IgD-negative memory B cell (primary cell): ENCODE data around the gene TXNDC5. TPM values are rescaled to one million over a fixed set of nuclear protein-coding genes. Genes with fewer than 3 reads are reported as not detected.

Experiments
- H3K27ac Mint-ChIP-seq, 3 donors: one replicate each; pipeline ENCODE4 v1.8.0; 2020 to 2022; ENCODE audit warnings: mild to moderate bottlenecking in 3 of 3, mixed read lengths in 3 of 3, moderate library complexity in 1 of 3
- H3K27me3 Mint-ChIP-seq: one replicate; pipeline ENCODE4 v1.8.0; 2021; ENCODE audit warnings: mixed read lengths
- H3K36me3 Mint-ChIP-seq: one replicate; pipeline ENCODE4 v1.8.0; 2020; ENCODE audit warnings: mild to moderate bottlenecking, mixed read lengths
- H3K4me1 Mint-ChIP-seq, 3 donors: one replicate each; pipeline ENCODE4 v1.8.0; 2020 to 2022; ENCODE audit warnings: mixed read lengths in 3 of 3, mild to moderate bottlenecking in 1 of 3
- H3K4me3 Mint-ChIP-seq, 4 donors: one replicate each; pipeline ENCODE4 v1.8.0; 2020 to 2022; ENCODE audit warnings: mild to moderate bottlenecking in 4 of 4, mixed read lengths in 4 of 4, moderate library complexity in 3 of 4
- H3K9me3 Mint-ChIP-seq, 3 donors: one replicate each; pipeline ENCODE4 v1.8.0; 2020 to 2021; ENCODE audit warnings: mixed read lengths in 3 of 3, mild to moderate bottlenecking in 1 of 3
- polyA plus RNA-seq: library from polyadenylated mRNA; unstranded; fragments of 300-500 nt; fragmentation: Illumina TruSeq; gene quantifications from one replicate; pipeline ENCODE4 v1.2.3, GENCODE V29; 2021

The TXNDC5 gene
- 270 TPM for polyA plus RNA-seq

GRCh38 chr6:7910654-7911344 lies at the start of gene TXNDC5:
Gene TXNDC5 (minus strand): TSS chr6:7910788. CDS start chr6:7910776, 12 bp downstream.
- no peaks in the 10 kb centered on the region for H3K27me3 Mint-ChIP-seq
- no peaks in the 10 kb centered on the region for H3K9me3 Mint-ChIP-seq
- peaks cover 5% of the 10 kb centered on the region for H3K36me3 Mint-ChIP-seq
- H3K27ac Mint-ChIP-seq: peak within 1 kb of the TSS; percentile 59 to 85 (median 84)
- peaks cover 13 to 19% (median 18%) of the 10 kb centered on the region in 3 donors for H3K4me1 Mint-ChIP-seq
- H3K4me3 Mint-ChIP-seq: peak within 1 kb of the TSS; percentile 82 to 94 (median 88)

- peaks cover 12% of the 10 kb centered on the region for H3K36me3 Mint-ChIP-seq
- peaks cover 2% of the 10 kb centered on the region for H3K27me3 Mint-ChIP-seq
- H3K4me1 Mint-ChIP-seq: peaks cover 20 to 25% (median 21%) of the 10 kb centered on the region in 3 donors
- peaks cover 0 to 2% (median 2%) of the 10 kb centered on the region in 3 donors for H3K9me3 Mint-ChIP-seq
- H3K4me3 Mint-ChIP-seq: peak overlapping the region in 2 of 4 donors; percentile 9 to 29
- no peak overlapping the region for H3K27ac Mint-ChIP-seq
Measured at GRCh38 chr6:7960141-7960540, 49.6 kb upstream of the TXNDC5 start.

- Mint-ChIP-seq H3K4me1 (peaks cover 20 to 25% (median 21%) of the 10 kb centered on the region in 3 donors), H3K27me3 (peaks cover 2% of the 10 kb centered on the region), H3K27ac (no peak overlapping the region), H3K9me3 (peaks cover 0 to 2% (median 0%) of the 10 kb centered on the region in 3 donors), H3K36me3 (peaks cover 12% of the 10 kb centered on the region), H3K4me3 (peak overlapping the region in 1 of 4 donors; percentile 13)
Measured at GRCh38 chr6:7959453-7959852, 48.9 kb upstream of the TXNDC5 start.

- Mint-ChIP-seq H3K4me3 (no peak overlapping the region), H3K27ac (no peak overlapping the region), H3K9me3 (no peaks in the 10 kb centered on the region)
Measured at GRCh38 chr6:7958464-7958863, 47.9 kb upstream of the TXNDC5 start.

GRCh38 chr6:7956257-7956656 lies 45.7 kb upstream of the TXNDC5 start:
- H3K27ac Mint-ChIP-seq: no peak overlapping the region
- peaks cover 1% of the 10 kb centered on the region for H3K27me3 Mint-ChIP-seq
- peaks cover 8 to 11% (median 9%) of the 10 kb centered on the region in 3 donors for H3K4me1 Mint-ChIP-seq
- H3K36me3 Mint-ChIP-seq: peaks cover 8% of the 10 kb centered on the region
- no peaks in the 10 kb centered on the region for H3K9me3 Mint-ChIP-seq
- no peak overlapping the region for H3K4me3 Mint-ChIP-seq

More at GRCh38 chr6:7958464-7958863, 47.9 kb upstream of the TXNDC5 start:
- peaks cover 8% of the 10 kb centered on the region for H3K36me3 Mint-ChIP-seq
- H3K4me1 Mint-ChIP-seq: peaks cover 16 to 18% (median 16%) of the 10 kb centered on the region in 3 donors
- H3K27me3 Mint-ChIP-seq: peaks cover 2% of the 10 kb centered on the region

GRCh38 chr6:7954477-7955200 lies 44.1 kb upstream of the TXNDC5 start:
- peaks cover 0 to 2% (median 0%) of the 10 kb centered on the region in 3 donors for H3K4me1 Mint-ChIP-seq
- no peak overlapping the region for H3K27ac Mint-ChIP-seq
- no peak overlapping the region for H3K4me3 Mint-ChIP-seq
- H3K27me3 Mint-ChIP-seq: peaks cover 2% of the 10 kb centered on the region
- peaks cover 5% of the 10 kb centered on the region for H3K36me3 Mint-ChIP-seq
- H3K9me3 Mint-ChIP-seq: no peaks in the 10 kb centered on the region

GRCh38 chr6:7953753-7954152 lies 43.2 kb upstream of the TXNDC5 start:
- peaks cover 11% of the 10 kb centered on the region for H3K36me3 Mint-ChIP-seq
- H3K4me1 Mint-ChIP-seq: peaks cover 0 to 4% (median 0%) of the 10 kb centered on the region in 3 donors
- no peak overlapping the region for H3K27ac Mint-ChIP-seq
- no peak overlapping the region for H3K4me3 Mint-ChIP-seq
- peaks cover 2% of the 10 kb centered on the region for H3K27me3 Mint-ChIP-seq
- peaks cover 0 to 2% (median 0%) of the 10 kb centered on the region in 3 donors for H3K9me3 Mint-ChIP-seq

GRCh38 chr6:7939864-7940228 lies 29.3 kb upstream of the TXNDC5 start:
- Mint-ChIP-seq H3K27ac (peak overlapping the region; percentile 54 to 89 (median 84)), H3K4me3 (peak overlapping the region in 3 of 4 donors; percentile 34 to 79 (median 61)), H3K9me3 (peaks cover 0 to 2% (median 0%) of the 10 kb centered on the region in 3 donors), H3K4me1 (peaks cover 21 to 25% (median 21%) of the 10 kb centered on the region in 3 donors), H3K36me3 (peaks cover 4% of the 10 kb centered on the region), H3K27me3 (no peaks in the 10 kb centered on the region)

GRCh38 chr6:7939184-7939863 lies 28.7 kb upstream of the TXNDC5 start:
- Mint-ChIP-seq H3K4me3 (peak overlapping the region in 2 of 4 donors; percentile 34 to 61), H3K36me3 (peaks cover 6% of the 10 kb centered on the region), H3K27me3 (no peaks in the 10 kb centered on the region), H3K4me1 (peaks cover 21 to 27% (median 21%) of the 10 kb centered on the region in 3 donors), H3K27ac (peak overlapping the region; percentile 71 to 89 (median 84)), H3K9me3 (peaks cover 0 to 2% (median 0%) of the 10 kb centered on the region in 3 donors)

- Mint-ChIP-seq H3K9me3 (peaks cover 0 to 2% (median 0%) of the 10 kb centered on the region in 3 donors), H3K36me3 (peaks cover 6% of the 10 kb centered on the region), H3K27ac (peak overlapping the region; percentile 71 to 84 (median 73)), H3K4me3 (peak overlapping the region in 3 of 4 donors; percentile 34 to 82 (median 61)), H3K4me1 (peaks cover 25 to 33% (median 25%) of the 10 kb centered on the region in 3 donors), H3K27me3 (no peaks in the 10 kb centered on the region)
Measured at GRCh38 chr6:7938562-7939183, 28.1 kb upstream of the TXNDC5 start.

- Mint-ChIP-seq H3K27ac (peak overlapping the region; percentile 1 to 86 (median 54)), H3K4me1 (peaks cover 18 to 32% (median 18%) of the 10 kb centered on the region in 3 donors), H3K4me3 (peak overlapping the region in 2 of 4 donors; percentile 3 to 6), H3K9me3 (no peaks in the 10 kb centered on the region), H3K27me3 (no peaks in the 10 kb centered on the region), H3K36me3 (peaks cover 4% of the 10 kb centered on the region)
Measured at GRCh38 chr6:7933794-7934193, 23.2 kb upstream of the TXNDC5 start.

- no peaks in the 10 kb centered on the region for H3K27me3 Mint-ChIP-seq
- H3K27ac Mint-ChIP-seq: no peak overlapping the region
- H3K4me3 Mint-ChIP-seq: peak overlapping the region in 1 of 4 donors; percentile 34
- peaks cover 4% of the 10 kb centered on the region for H3K36me3 Mint-ChIP-seq
- H3K9me3 Mint-ChIP-seq: no peaks in the 10 kb centered on the region
- peaks cover 12 to 26% (median 14%) of the 10 kb centered on the region in 3 donors for H3K4me1 Mint-ChIP-seq
Measured at GRCh38 chr6:7932625-7933024, 22.0 kb upstream of the TXNDC5 start.

GRCh38 chr6:7924867-7925266 lies 14.3 kb upstream of the TXNDC5 start:
- no peaks in the 10 kb centered on the region for H3K36me3 Mint-ChIP-seq
- peaks cover 2% of the 10 kb centered on the region for H3K27me3 Mint-ChIP-seq
- H3K9me3 Mint-ChIP-seq: peaks cover 4 to 14% (median 8%) of the 10 kb centered on the region in 3 donors
- no peak overlapping the region for H3K27ac Mint-ChIP-seq
- H3K4me1 Mint-ChIP-seq: peaks cover 2 to 6% (median 5%) of the 10 kb centered on the region in 3 donors
- no peak overlapping the region for H3K4me3 Mint-ChIP-seq

- H3K36me3 Mint-ChIP-seq: no peaks in the 10 kb centered on the region
- peaks cover 2% of the 10 kb centered on the region for H3K27me3 Mint-ChIP-seq
- peaks cover 3 to 8% (median 7%) of the 10 kb centered on the region in 3 donors for H3K4me1 Mint-ChIP-seq
- no peak overlapping the region for H3K4me3 Mint-ChIP-seq
- no peak overlapping the region for H3K27ac Mint-ChIP-seq
- peaks cover 4 to 14% (median 8%) of the 10 kb centered on the region in 3 donors for H3K9me3 Mint-ChIP-seq
Measured at GRCh38 chr6:7922596-7922995, 12.0 kb upstream of the TXNDC5 start.
